HL-60 (cell line): ENCODE data around the gene FMNL3.
"Not testable (repeated sequence)": the region's sequence is repeated elsewhere in the genome, so short reads cannot be mapped to it uniquely, and the experiment has no call there.

ENCODE experiments used
- DNase-seq, 2 experiments: peaks; one replicate each; pipeline ENCODE4 v3.0.0-alpha.2; 2010 to 2020; ENCODE audit warnings: low read depth in 1 of 2, low spot score in 1 of 2
- H3K27ac ChIP-seq: fragments of 250-450 bp; sonication (Bioruptor Pico); replicated peaks from 2 replicates; pipeline ENCODE4 v1.5.1; 2020; ENCODE audit warnings: mild to moderate bottlenecking, moderate library complexity
- H3K27me3 ChIP-seq: fragments of 250-450 bp; sonication (Bioruptor Pico); 2 replicates; pipeline ENCODE4 v1.5.1; 2021; ENCODE audit warnings: mild to moderate bottlenecking, moderate library complexity; ENCODE audit not compliant: insufficient read depth, poor library complexity, severe bottlenecking
- H3K4me3 ChIP-seq: replicated peaks from 2 replicates; pipeline ENCODE4 v1.5.1; 2011; ENCODE audit warnings: mild to moderate bottlenecking, control low read depth, low read length; ENCODE audit not compliant: insufficient read depth
- GABPA ChIP-seq: IDR thresholded peaks from 2 replicates; pipeline ENCODE4 v1.6.1; 2012; ENCODE audit warnings: low read depth
- POLR2AphosphoS5 ChIP-seq: IDR thresholded peaks from 2 replicates; pipeline ENCODE4 v1.6.1; 2012; ENCODE audit warnings: low read depth
- REST ChIP-seq: IDR thresholded peaks from 2 replicates; pipeline ENCODE4 v1.6.1; 2012; ENCODE audit warnings: low read depth; ENCODE audit not compliant: insufficient replicate concordance
- SPI1 ChIP-seq: IDR thresholded peaks from 2 replicates; pipeline ENCODE4 v1.6.1; 2012; ENCODE audit warnings: low read depth, mild to moderate bottlenecking, borderline replicate concordance
- TF ChIP-seq, protein P1 (sequence below): IDR thresholded peaks from one replicate; pipeline ENCODE4 v1.5.1; 2011; ENCODE audit warnings: low read length, control low read depth, inconsistent platforms; ENCODE audit not compliant: insufficient read depth

The FMNL3 gene

DNA sequence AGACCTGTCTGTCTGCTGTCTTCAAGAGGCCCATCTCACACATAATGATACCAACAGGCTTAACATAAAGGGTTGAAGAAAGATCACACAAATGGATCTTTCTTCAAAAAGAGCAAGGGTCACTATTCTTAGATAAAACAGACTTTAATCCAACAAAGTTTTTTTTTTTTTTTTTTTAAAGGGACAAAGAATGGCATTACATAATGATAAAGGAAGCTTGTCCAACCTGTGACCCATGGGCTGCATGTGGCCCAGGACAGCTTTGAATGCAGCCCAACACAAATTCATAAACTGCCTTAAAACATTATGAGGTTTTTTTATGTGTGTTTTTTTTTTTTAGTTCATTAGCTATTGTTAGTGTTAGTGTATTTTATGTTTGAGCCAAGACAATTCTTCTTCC, 95.0 kb downstream of the FMNL3 start:
- Histone ChIP-seq H3K27ac (no peak overlapping the region), H3K4me3 (no peak overlapping the region), H3K27me3 (no peaks in the 10 kb centered on the region)
- no peak for DNase-seq
- TF ChIP-seq REST = no peak
- no peak for TF ChIP-seq POLR2AphosphoS5
- no peak for TF ChIP-seq SPI1

GRCh38 chr12:49610785-49611184, 96.4 kb downstream of the FMNL3 start:
- not testable (repeated sequence) for H3K27me3 ChIP-seq, H3K27ac ChIP-seq, H3K4me3 ChIP-seq, DNase-seq

- Histone ChIP-seq H3K27ac (no peak overlapping the region), H3K27me3 (no peaks in the 10 kb centered on the region), H3K4me3 (no peak overlapping the region)
- no peak for DNase-seq
- TF ChIP-seq REST (no peak), SPI1 (no peak), POLR2AphosphoS5 (no peak), GABPA (no peak)
- TF ChIP-seq, protein P1, sequence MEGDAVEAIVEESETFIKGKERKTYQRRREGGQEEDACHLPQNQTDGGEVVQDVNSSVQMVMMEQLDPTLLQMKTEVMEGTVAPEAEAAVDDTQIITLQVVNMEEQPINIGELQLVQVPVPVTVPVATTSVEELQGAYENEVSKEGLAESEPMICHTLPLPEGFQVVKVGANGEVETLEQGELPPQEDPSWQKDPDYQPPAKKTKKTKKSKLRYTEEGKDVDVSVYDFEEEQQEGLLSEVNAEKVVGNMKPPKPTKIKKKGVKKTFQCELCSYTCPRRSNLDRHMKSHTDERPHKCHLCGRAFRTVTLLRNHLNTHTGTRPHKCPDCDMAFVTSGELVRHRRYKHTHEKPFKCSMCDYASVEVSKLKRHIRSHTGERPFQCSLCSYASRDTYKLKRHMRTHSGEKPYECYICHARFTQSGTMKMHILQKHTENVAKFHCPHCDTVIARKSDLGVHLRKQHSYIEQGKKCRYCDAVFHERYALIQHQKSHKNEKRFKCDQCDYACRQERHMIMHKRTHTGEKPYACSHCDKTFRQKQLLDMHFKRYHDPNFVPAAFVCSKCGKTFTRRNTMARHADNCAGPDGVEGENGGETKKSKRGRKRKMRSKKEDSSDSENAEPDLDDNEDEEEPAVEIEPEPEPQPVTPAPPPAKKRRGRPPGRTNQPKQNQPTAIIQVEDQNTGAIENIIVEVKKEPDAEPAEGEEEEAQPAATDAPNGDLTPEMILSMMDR = no peak
These were observed 97.4 kb downstream of the FMNL3 start for GRCh38 chr12:49609875-49610154.

- H3K27ac ChIP-seq = no peak overlapping the region
- H3K27me3 ChIP-seq = no peaks in the 10 kb centered on the region
- TF ChIP-seq, protein P1 = no peak
- TF ChIP-seq REST (no peak), GABPA (no peak), SPI1 (no peak), POLR2AphosphoS5 (no peak)
- DNase-seq = no peak
- H3K4me3 ChIP-seq = no peak overlapping the region
These were observed 97.9 kb downstream of the FMNL3 start for GRCh38 chr12:49609059-49609874.

- DNase-seq, H3K27ac ChIP-seq, H3K4me3 ChIP-seq, H3K27me3 ChIP-seq: not testable (repeated sequence)
These were observed 101.7 kb downstream of the FMNL3 start, which contains the start of gene FAM186B for GRCh38 chr12:49605539-49605938. Gene FAM186B (minus strand): TSS chr12:49605639. CDS start chr12:49605477, 162 bp downstream.
